ENCODE data around the gene PARPBP. TPM values are rescaled to one million over a fixed set of nuclear protein-coding genes. Genes with fewer than 3 reads are reported as not detected.
"Not testable (repeated sequence)": the region's sequence is repeated elsewhere in the genome, so short reads cannot be mapped to it uniquely, and the experiment has no call there.

The PARPBP gene
- 0.64 TPM for total RNA-seq

- intact Hi-C loops (cut with DNase I): loop anchor here (1.0 to 2.0 kb wide), 2 partner anchors 58 to 357 kb away; no protein-coding TSS in a partner anchor
- peak within 1 kb of the TSS; percentile 65 to 77 for H3K27ac ChIP-seq
- H3K36me3 ChIP-seq: peaks cover 0 to 14% of the 10 kb centered on the region in 2 donors
- no peaks in the 10 kb centered on the region for H3K9me3 ChIP-seq
- H3K4me1 ChIP-seq: peaks cover 0 to 13% of the 10 kb centered on the region in 2 donors
- peak; percentile 43 to 93 for DNase-seq (ENCODE audit: low spot score in 2 of 2)
- no peak for TF ChIP-seq CTCF (IDR thresholded peaks at IDR 0.05)
- H3K27me3 ChIP-seq: no peaks in the 10 kb centered on the region
- H3K4me3 ChIP-seq: peak within 1 kb of the TSS; percentile 65 to 67
These were observed at the start of gene PARPBP, which contains the start of gene NUP37 for GRCh38 chr12:102119674-102120563. PARPBP (plus strand) TSS chr12:102120183; CDS start chr12:102123889, 3,706 bp downstream. NUP37 (minus strand) TSS chr12:102120114; CDS start chr12:102118518, 1,596 bp downstream.

DNA sequence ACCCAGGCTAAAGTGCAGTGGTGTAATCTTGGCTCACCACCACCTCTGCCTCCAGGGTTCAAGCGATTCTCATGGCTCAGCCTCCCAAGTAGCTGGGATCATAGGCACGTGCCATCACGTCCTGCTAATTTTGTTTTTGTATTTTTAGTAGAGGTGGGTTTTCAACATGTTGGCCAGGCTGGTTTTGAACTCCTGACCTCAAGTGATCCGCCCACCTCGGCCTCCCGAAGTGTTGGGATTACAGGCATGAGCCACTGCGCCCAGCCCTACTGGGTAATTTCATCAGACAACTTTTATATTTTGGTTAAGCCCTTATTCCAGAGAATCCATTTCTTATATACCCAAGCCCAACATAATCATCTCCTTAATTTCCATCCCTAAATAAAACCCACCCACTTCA lies 47.9 kb upstream of the PARPBP start:
- peaks cover 4 to 16% of the 10 kb centered on the region in 2 donors for H3K36me3 ChIP-seq
- DNase-seq (ENCODE audit: low spot score in 2 of 2); H3K9me3 ChIP-seq; H3K27me3 ChIP-seq; H3K27ac ChIP-seq; H3K4me1 ChIP-seq; intact Hi-C loops (cut with DNase I); H3K4me3 ChIP-seq: not testable (repeated sequence)

GRCh38 chr12:102080842-102081241 lies 39.1 kb upstream of the PARPBP start:
- DNase-seq (ENCODE audit: low spot score in 2 of 2): no peak
- H3K36me3 ChIP-seq: peaks cover 18 to 36% of the 10 kb centered on the region in 2 donors
- intact Hi-C loops (cut with DNase I): no loop called here

GRCh38 chr12:102089228-102089835 lies 30.7 kb upstream of the PARPBP start:
- H3K4me1 ChIP-seq; intact Hi-C loops (cut with DNase I); H3K27me3 ChIP-seq; H3K4me3 ChIP-seq; DNase-seq (ENCODE audit: low spot score in 2 of 2); H3K27ac ChIP-seq; H3K9me3 ChIP-seq: not testable (repeated sequence)
- peaks cover 4 to 14% of the 10 kb centered on the region in 2 donors for H3K36me3 ChIP-seq

More at GRCh38 chr12:102080842-102081241, 39.1 kb upstream of the PARPBP start:
- Histone ChIP-seq H3K27me3 (no peaks in the 10 kb centered on the region), H3K27ac (no peak overlapping the region), H3K9me3 (no peaks in the 10 kb centered on the region), H3K4me3 (no peak overlapping the region), H3K4me1 (no peaks in the 10 kb centered on the region)
- no peak for TF ChIP-seq CTCF (IDR thresholded peaks at IDR 0.05)

DNA sequence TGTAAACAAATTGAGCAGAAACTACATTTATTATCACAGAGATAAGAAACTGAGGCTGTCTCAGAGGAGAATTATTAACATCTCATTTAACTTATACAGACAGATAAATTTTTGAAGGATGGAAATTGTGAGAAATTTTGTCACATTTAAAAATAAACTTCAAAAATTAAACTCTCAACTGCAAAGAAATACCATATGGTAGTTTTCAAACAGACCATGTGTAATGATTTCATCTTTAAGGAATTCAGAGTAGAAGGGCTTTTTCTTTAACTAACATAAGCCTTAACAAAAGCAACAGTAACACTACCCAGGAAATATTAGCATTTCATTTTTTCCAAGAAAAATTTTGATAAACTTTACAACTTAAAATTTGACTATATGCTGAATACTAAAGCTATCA lies 26.7 kb upstream of the PARPBP start:
- DNase-seq (ENCODE audit: low spot score in 2 of 2): no peak
- intact Hi-C loops (cut with DNase I): loop anchor here (10.0 kb wide), 1 partner anchor 671 kb away; no protein-coding TSS in a partner anchor
- Histone ChIP-seq H3K9me3 (no peaks in the 10 kb centered on the region), H3K27me3 (no peaks in the 10 kb centered on the region), H3K4me1 (no peaks in the 10 kb centered on the region), H3K4me3 (no peak overlapping the region), H3K36me3 (peaks cover 0 to 11% of the 10 kb centered on the region in 2 donors), H3K27ac (no peak overlapping the region)
- TF ChIP-seq CTCF (IDR thresholded peaks at IDR 0.05): no peak

GRCh38 chr12:102095677-102096263 lies 24.2 kb upstream of the PARPBP start:
- peaks cover 5 to 9% of the 10 kb centered on the region in 2 donors for H3K36me3 ChIP-seq
- intact Hi-C loops (cut with DNase I): loop anchor here (10.0 kb wide), 1 partner anchor 669 kb away; no protein-coding TSS in a partner anchor
- DNase-seq (ENCODE audit: low spot score in 2 of 2): no peak
- no peaks in the 10 kb centered on the region for H3K4me1 ChIP-seq
- H3K27ac ChIP-seq: no peak overlapping the region
- TF ChIP-seq CTCF (IDR thresholded peaks at IDR 0.05): peak in 1 of 3 experiments; percentile 13
- H3K4me3 ChIP-seq: no peak overlapping the region
- no peaks in the 10 kb centered on the region for H3K9me3 ChIP-seq
- H3K27me3 ChIP-seq: no peaks in the 10 kb centered on the region
